Erythroblast (primary cell): ENCODE results near the gene RENBP.

Experiments
- GATA1 ChIP-seq: IDR thresholded peaks from 2 replicates; pipeline ENCODE4 v1.6.1; 2011; ENCODE audit warnings: low read depth, mild to moderate bottlenecking, control low read depth, low read length, moderate library complexity
- POLR2A ChIP-seq: IDR thresholded peaks from 2 replicates; pipeline ENCODE4 v1.6.1; 2011; ENCODE audit warnings: mild to moderate bottlenecking, low read length

DNA sequence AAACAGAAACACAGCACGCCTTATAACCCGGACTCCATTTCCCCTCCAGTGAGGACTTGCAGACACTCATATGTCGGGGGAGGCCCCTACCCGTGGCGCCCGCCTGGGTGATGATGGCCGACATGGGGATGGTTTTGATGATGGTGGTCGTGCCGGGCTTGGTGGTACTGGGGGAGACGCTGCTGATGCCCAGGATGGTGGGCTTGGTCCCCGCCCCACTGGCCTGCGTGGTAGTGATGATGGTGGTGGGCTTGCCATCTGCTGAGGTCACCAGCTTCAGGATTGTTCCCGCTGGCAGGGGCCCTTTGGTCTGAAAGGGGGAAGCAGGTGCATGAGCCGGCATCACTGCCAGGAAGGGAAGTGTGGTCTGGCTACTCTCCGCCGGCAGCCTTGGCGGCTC, 12.8 kb upstream of the RENBP start:
- TF ChIP-seq POLR2A (no peak), GATA1 (no peak)
